H1 (cell line): Measurements from ENCODE around the gene PPP2R3B. TPM values are rescaled to one million over a fixed set of nuclear protein-coding genes. Genes with fewer than 3 reads are reported as not detected.

Source experiments
- EZH2 ChIP-seq: fragments of 200-600 bp; sonication (generic); IDR thresholded peaks from 2 replicates; pipeline ENCODE4 v1.7.1; 2012; ENCODE audit warnings: low read depth, mild to moderate bottlenecking, moderate library complexity, low read length, inconsistent platforms; ENCODE audit not compliant: severe bottlenecking
- MAX ChIP-seq: IDR thresholded peaks from 2 replicates; pipeline ENCODE4 v1.6.1; 2012; ENCODE audit warnings: inconsistent platforms
- NANOG ChIP-seq: IDR thresholded peaks from 2 replicates; pipeline ENCODE4 v1.6.1; 2011; ENCODE audit warnings: low read length, low read depth, mild to moderate bottlenecking, inconsistent platforms; ENCODE audit not compliant: insufficient read depth, poor library complexity, severe bottlenecking
- NRF1 ChIP-seq: IDR thresholded peaks from 2 replicates; pipeline ENCODE4 v1.6.1; 2011; ENCODE audit warnings: mild to moderate bottlenecking, low read depth, low read length, improper control_type of control experiment
- polyA plus RNA-seq, 7 experiments: library from polyadenylated mRNA; depleted of rRNA in 3 of 7; stranded (reverse) in 5 of 7; unstranded in 2 of 7; fragments of >200 nt in 5 of 7; fragments of 200-250 nt in 2 of 7; gene quantifications; 1 replicate in 5 of 7; 2 replicates in 1 of 7; 4 replicates in 1 of 7; pipeline versions ENCODE4 v1.2.1 to v1.2.3, GENCODE V29; 2011 to 2013; ENCODE audit warnings: missing spikeins in 2 of 7, mixed read lengths in 2 of 7
- total RNA-seq: library from RNA; stranded (reverse); fragmentation: NEBNext Ultra II Directional; extraction: Animal tissue kit (Norgen Biotek cat#: 25700); gene quantifications from 2 replicates; pipeline ENCODE4 v1.2.1, GENCODE V29; 2021

Gene PPP2R3B
- total and polyA plus RNA-seq, 2 of the 8 experiments (the other 6 are each of a cell fraction or from before 2014, with no cell fraction given) = 47.6 to 86.7 TPM

DNA sequence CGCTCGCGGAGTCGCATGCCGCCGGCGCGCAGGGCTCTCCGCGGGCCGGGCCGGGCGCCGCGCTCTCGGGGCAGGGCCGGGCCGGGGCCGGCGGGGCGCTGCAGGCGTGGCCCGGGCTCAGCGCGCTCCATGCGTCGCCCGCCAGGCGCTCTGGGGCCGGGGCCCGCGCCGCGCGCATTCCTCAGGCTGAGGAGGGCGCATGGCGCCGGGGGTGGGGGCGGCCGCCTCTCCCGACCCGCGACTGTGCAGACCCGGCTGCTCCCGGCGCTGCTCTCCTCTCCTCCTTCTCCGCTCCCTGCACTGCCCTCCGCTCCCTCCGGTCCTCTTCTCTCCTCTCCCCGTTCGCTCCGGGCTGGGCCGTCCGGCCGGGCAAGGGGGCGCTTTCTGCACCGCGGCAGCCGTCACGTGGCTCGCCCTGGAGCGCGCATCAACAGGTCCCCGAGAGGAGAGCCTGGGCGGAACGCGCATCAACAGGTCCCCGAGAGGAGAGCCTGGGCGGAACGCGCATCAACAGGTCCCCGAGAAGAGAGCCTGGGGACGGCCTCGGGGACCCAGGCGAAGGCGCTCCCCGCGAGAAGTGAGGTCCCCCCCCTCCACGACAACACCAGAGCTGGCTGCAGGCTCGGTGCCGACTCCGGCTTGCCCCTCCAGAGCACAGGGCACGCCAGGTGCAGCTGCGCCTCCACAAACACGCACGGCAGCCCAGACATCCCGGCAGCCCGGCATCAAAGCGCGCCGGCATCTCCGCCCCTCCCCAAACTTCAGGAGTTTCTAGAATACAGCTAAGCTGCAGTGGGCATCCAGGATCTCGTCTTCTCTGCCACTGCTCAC is 12.9 kb downstream of the PPP2R3B start (continued):
- TF ChIP-seq NANOG = no peak
- no peak for TF ChIP-seq NRF1
- TF ChIP-seq MAX = peak; percentile 67; the same call in 1 of the 2 replicates
- no peak for TF ChIP-seq EZH2
- TF ChIP-seq, all 59 proteins: peak for 13
